GM12801 (cell line): ENCODE data around the gene CHST11.

Experiments used
- TF ChIP-seq, protein P1 (sequence below): IDR thresholded peaks from one replicate; pipeline ENCODE4 v1.5.1; 2011; ENCODE audit warnings: control low read depth; ENCODE audit not compliant: insufficient read length; ENCODE audit errors: extremely low read depth

CHST11 gene

DNA sequence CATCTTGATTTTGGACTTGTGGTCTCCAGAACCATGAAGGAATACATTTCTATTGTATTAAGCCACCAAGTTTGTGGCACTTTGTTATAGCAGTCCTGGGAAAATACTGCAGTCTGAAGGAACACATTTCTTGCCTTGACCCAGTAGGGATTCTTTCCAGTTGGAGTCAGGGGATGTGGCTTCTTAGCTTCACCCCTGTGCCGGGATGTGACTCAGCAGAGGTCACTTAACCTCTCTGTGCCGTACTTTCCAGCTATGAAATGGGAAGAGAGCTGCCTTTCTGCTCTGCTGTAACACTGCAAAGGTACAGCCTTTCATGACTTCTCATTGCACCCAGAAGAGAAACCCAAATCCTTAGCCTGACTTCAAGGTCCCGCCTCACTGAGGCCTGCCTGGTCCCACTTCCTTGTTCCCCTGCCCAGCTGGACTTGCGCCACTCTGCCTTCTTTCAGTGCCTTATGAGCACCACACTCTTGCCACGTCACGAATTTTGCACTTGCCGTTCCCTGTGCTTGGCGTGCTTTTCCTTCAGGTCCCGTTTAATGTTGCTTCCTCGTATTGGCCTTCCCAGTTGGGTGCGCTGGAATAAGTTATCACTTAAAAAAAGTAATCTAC is 24.2 kb downstream of the CHST11 start:
- TF ChIP-seq, protein P1, sequence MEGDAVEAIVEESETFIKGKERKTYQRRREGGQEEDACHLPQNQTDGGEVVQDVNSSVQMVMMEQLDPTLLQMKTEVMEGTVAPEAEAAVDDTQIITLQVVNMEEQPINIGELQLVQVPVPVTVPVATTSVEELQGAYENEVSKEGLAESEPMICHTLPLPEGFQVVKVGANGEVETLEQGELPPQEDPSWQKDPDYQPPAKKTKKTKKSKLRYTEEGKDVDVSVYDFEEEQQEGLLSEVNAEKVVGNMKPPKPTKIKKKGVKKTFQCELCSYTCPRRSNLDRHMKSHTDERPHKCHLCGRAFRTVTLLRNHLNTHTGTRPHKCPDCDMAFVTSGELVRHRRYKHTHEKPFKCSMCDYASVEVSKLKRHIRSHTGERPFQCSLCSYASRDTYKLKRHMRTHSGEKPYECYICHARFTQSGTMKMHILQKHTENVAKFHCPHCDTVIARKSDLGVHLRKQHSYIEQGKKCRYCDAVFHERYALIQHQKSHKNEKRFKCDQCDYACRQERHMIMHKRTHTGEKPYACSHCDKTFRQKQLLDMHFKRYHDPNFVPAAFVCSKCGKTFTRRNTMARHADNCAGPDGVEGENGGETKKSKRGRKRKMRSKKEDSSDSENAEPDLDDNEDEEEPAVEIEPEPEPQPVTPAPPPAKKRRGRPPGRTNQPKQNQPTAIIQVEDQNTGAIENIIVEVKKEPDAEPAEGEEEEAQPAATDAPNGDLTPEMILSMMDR: no peak

DNA sequence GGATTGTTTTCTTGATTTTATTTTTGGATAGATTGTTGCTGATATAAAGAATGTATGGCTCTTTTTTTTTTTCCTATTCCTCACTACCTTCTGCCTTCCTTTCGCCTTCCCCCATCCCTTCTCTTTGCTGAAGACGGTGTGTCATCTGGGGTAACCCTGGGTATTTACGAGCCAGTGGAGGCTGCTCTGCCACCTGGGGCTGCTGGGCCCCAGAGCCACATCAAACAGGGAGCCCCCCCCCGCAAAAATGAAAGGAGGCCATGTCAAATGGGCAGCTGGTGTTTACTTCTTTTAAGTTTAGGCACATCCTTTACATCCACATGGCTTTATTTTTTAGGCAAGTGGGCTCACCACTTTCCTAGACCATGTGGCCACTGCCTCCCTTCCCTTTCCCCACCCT is 25.4 kb downstream of the CHST11 start:
- TF ChIP-seq, protein P1: no peak

DNA sequence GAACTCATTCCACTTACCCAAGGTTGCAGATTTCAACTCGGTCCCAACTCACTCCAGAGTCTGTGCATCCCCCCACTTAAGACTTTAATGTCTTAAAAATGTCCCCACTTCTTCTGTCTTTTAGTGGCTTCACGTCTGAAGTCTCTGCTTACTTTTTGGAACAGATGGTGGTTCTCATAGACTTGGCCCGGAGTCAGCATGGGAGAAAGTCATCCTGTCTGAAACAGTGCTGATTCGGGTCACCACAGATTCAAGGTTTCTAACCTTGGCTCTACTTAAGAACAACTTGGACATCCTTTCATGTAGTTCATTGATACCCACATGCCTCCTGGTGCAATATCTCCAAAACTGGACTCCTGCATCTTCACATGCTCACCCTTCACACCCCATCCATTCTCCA is 26.0 kb downstream of the CHST11 start:
- TF ChIP-seq, protein P1: no peak

DNA sequence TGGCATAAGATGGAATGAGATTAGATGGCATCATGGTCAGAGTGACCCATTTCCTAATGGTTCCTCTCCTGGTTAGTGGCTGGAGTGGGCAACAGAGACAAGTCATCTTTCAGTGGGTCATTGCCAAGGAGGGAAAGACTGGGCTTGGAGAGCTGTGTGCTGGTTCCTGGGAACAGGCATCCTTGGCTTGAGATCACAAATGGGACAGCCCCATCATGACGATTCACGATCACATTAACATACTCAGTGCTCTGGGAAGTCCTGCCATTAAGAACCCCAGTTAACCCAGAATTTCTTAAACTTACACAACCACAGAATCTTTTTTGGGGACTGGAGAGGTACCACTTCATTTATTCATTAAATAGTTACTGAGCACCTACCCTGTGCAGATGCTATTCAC is 27.3 kb downstream of the CHST11 start:
- TF ChIP-seq, protein P1: no peak

DNA sequence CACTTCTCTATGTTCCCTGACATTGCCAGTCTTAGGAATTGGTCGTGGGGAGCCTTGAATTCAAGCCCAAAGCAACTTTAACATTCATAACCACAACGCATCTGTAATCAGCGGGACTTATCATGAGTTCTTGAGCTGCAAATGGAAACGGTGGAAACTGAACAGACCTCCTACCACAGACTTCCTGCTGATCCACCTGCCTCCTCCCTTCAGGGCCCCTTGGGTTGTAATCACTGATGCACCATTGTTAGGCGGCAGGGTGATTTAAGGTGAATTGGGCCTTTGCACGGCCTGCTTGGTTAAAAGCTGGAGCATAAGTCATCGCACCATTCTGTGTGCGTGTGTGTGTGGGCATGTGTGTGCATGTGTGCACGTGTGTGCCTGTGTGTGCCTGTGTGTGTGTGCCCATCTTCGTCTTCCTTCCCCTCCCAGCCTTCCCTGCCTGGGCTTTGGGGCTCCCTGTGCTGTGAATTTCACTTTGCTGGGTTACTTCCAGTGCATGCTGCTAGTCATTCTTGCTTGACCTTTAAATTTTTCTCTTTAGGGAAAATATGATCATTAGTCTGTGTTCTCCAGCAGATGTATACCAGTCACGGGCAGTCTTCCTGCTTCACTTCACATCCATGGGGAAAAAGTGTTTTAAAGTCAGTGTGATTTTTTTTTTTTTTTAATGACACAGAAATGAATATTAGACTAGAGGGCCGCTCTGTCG is 29.1 kb downstream of the CHST11 start:
- TF ChIP-seq, protein P1: no peak

DNA sequence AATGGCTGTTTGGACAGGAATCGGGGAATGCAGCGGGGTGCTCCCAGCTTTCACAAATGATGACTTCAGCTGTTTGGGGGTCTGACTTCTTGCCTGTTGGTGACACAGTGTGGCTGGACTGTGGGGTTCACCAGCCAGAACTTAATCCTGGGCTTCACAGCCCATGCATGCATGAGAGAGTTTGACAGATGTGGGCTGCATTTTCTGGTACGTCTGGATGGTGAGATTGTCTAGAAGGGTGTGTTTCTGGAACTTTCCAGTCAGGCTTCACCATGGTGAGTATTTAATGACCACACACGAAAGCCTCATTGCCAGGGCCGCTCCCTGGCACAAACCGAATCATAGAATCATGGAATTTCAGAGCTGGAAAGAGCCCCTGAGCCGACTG is 29.6 kb downstream of the CHST11 start:
- TF ChIP-seq, protein P1: no peak

DNA sequence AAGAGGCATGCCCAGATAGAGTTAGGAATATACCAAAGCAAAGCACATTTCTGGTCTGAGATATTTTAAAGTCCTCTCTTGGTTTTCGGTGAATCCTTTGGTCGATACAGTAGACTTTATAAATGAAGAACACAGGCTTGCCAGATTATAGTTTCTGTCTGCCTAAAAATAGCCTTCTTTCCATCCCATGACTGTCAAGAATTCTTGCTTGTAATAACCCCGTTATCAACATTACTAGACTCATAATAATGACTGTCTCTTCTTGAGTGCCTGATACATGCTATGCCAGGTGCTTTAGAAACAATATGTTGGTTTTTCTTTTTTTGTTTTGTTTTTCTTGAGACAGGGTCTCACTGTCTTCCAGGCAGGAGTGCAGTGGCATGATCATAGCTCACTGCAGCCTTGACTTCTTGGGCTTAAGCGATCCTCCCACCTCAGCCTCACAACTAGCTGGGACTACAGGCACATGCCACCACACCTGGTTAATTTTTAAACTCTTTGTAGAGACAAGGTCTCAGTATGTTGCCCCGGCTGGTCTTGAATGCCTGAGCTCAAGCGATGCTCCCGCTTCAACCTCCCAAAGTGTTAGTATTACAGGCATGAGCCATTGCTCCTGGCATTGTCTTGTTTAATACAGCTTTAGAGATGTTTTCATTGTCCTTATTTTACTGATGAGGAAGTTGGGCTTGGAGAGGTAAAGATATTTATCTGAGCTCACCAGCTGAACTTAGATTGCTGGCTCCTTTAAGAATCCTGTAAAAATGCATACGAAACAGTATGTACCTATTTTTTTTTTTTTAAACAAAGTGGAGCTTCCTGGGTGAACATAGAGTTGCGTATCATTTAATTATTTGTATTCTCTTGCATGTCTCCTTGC is 30.4 kb downstream of the CHST11 start:
- TF ChIP-seq, protein P1: no peak
